GM23248 (cell line): Measurements from ENCODE around the gene MBP. TPM values are rescaled to one million over a fixed set of nuclear protein-coding genes. Genes with fewer than 3 reads are reported as not detected.
"Not testable (repeated sequence)": the region's sequence is repeated elsewhere in the genome, so short reads cannot be mapped to it uniquely, and the experiment has no call there.

Experiments
- DNase-seq: peaks from one replicate; pipeline ENCODE4 v3.0.0-alpha.2; 2015
- H2AFZ ChIP-seq: fragments of 200-600 bp; sonication (generic); 2 replicates; pipeline ENCODE4 v1.6.1; 2016; ENCODE audit warnings: antibody characterized with exemption
- H3F3A ChIP-seq: fragments of 200-600 bp; sonication (generic); 2 replicates; pipeline ENCODE4 v1.6.1; 2016; ENCODE audit warnings: mild to moderate bottlenecking, antibody characterized with exemption, mixed run types; ENCODE audit not compliant: insufficient read depth
- H3K27ac ChIP-seq: fragments of 200-600 bp; sonication (generic); 2 replicates; pipeline ENCODE4 v1.5.1; 2016; ENCODE audit warnings: mild to moderate bottlenecking
- H3K27me3 ChIP-seq: fragments of 200-600 bp; sonication (generic); replicated peaks from 2 replicates; pipeline ENCODE4 v1.6.1; 2016; ENCODE audit warnings: mild to moderate bottlenecking; ENCODE audit not compliant: insufficient read depth
- H3K36me3 ChIP-seq: fragments of 200-600 bp; sonication (generic); 2 replicates; pipeline ENCODE4 v1.6.1; 2016; ENCODE audit warnings: low read depth, mild to moderate bottlenecking
- H3K4me1 ChIP-seq: fragments of 200-600 bp; sonication (generic); 2 replicates; pipeline ENCODE4 v1.6.1; 2016; ENCODE audit warnings: mild to moderate bottlenecking; ENCODE audit not compliant: insufficient read depth
- H3K4me2 ChIP-seq: fragments of 200-600 bp; sonication (generic); one replicate; pipeline ENCODE4 v1.6.1; 2016; ENCODE audit warnings: mild to moderate bottlenecking; ENCODE audit not compliant: unreplicated experiment
- H3K4me3 ChIP-seq: fragments of 200-600 bp; sonication (generic); 2 replicates; pipeline ENCODE4 v1.5.1; 2016; ENCODE audit warnings: mild to moderate bottlenecking
- H3K79me2 ChIP-seq: fragments of 200-600 bp; sonication (generic); 2 replicates; pipeline ENCODE4 v1.6.1; 2016; ENCODE audit warnings: mild to moderate bottlenecking; ENCODE audit not compliant: insufficient read depth
- H3K9ac ChIP-seq: fragments of 200-600 bp; sonication (generic); 2 replicates; pipeline ENCODE4 v1.6.1; 2016; ENCODE audit warnings: mild to moderate bottlenecking
- H3K9me2 ChIP-seq: fragments of 200-600 bp; sonication (generic); 2 replicates; pipeline ENCODE4 v1.6.1; 2016; ENCODE audit warnings: mixed run types, mild to moderate bottlenecking, moderate library complexity; ENCODE audit not compliant: insufficient read depth
- H3K9me3 ChIP-seq: fragments of 200-600 bp; sonication (generic); one replicate; pipeline ENCODE4 v1.6.1; 2017; ENCODE audit warnings: low read depth
- H4K20me1 ChIP-seq: fragments of 200-600 bp; sonication (generic); 2 replicates; pipeline ENCODE4 v1.6.0; 2016; ENCODE audit not compliant: insufficient read depth
- EZH2 ChIP-seq: fragments of 200-600 bp; sonication (generic); IDR thresholded peaks from 2 replicates; pipeline ENCODE4 v1.6.1; 2018; ENCODE audit warnings: antibody characterized with exemption, mild to moderate bottlenecking; ENCODE audit not compliant: insufficient read depth, poor library complexity, severe bottlenecking
- EZH2phosphoT487 ChIP-seq: fragments of 200-600 bp; sonication (generic); IDR thresholded peaks from 2 replicates; pipeline ENCODE4 v1.6.1; 2018; ENCODE audit warnings: antibody characterized with exemption, moderate library complexity, mild to moderate bottlenecking, low read depth; ENCODE audit not compliant: insufficient read depth
- WGBS, 2 experiments: methylation state at CpG; one replicate each; pipeline ENCODE4 v1.1.6; 2015 to 2017; ENCODE audit warnings: low lambda C conversion rate in 2 of 2, low coverage in 1 of 2; ENCODE audit errors: missing lambda C conversion rate in 2 of 2; 5-methylcytosine and 5-hydroxymethylcytosine counted together
- in situ Hi-C: fragments of 300-500 bp; cut with MboI; formaldehyde crosslinking; loops from 2 replicates; pipeline ENCODE4 v1.15.0; 2020
- polyA plus RNA-seq: library from polyadenylated mRNA; unstranded; fragments of >200 nt; fragmentation: Nextera tagmentation; extraction: Ambion mirVana; gene quantifications from 2 replicates; pipeline ENCODE4 v1.2.1, GENCODE V29; 2016
- total RNA-seq: library from RNA; depleted of rRNA; stranded (reverse); fragments of >200 nt; shearing (Covaris generic); gene quantifications from 2 replicates; pipeline ENCODE4 v1.2.3, GENCODE V29; 2014

Gene MBP
- total and polyA plus RNA-seq, 2 experiments from 2014 or later, result 2.2 to 2.9 TPM

- Histone ChIP-seq H2AFZ (no peak overlapping the region), H3K27me3 (peaks cover 32% of the 10 kb centered on the region; the same call in 1 of the 2 replicates), H3K4me2 (no peak overlapping the region), H3K4me3 (no peak overlapping the region), H3K36me3 (no peaks in the 10 kb centered on the region), H3K27ac (no peak overlapping the region), H4K20me1 (no peaks in the 10 kb centered on the region), H3K9me2 (no peaks in the 10 kb centered on the region), H3K9me3 (no peaks in the 10 kb centered on the region), H3K79me2 (no peaks in the 10 kb centered on the region), H3F3A (no peaks in the 10 kb centered on the region), H3K4me1 (no peaks in the 10 kb centered on the region), H3K9ac (no peak overlapping the region)
- 56 to 59% methylated on average over 17 of the region's 17 CpGs for WGBS, 2 experiments
- DNase-seq, result no peak
- in situ Hi-C loops, result loop anchor here (10.0 to 25.0 kb wide), 2 partner anchors 222 to 670 kb away; no protein-coding TSS in a partner anchor
- TF ChIP-seq EZH2, result no peak
These were observed 140.1 kb downstream of the MBP start for GRCh38 chr18:76992226-76993084.

- H3K27me3 ChIP-seq, result peaks cover 21% of the 10 kb centered on the region; the same call in 1 of the 2 replicates
- DNase-seq, result no peak
- no peaks in the 10 kb centered on the region for H3K79me2 ChIP-seq
- no peaks in the 10 kb centered on the region for H3F3A ChIP-seq
- no peaks in the 10 kb centered on the region for H3K36me3 ChIP-seq
- no peak overlapping the region for H3K27ac ChIP-seq
- no peak overlapping the region for H2AFZ ChIP-seq
- no peaks in the 10 kb centered on the region for H3K4me1 ChIP-seq
- H3K4me3 ChIP-seq, result no peak overlapping the region
- no peak overlapping the region for H3K9ac ChIP-seq
- H3K9me2 ChIP-seq, result no peaks in the 10 kb centered on the region
- H3K4me2 ChIP-seq, result no peak overlapping the region
- no peak for TF ChIP-seq EZH2
- TF ChIP-seq EZH2phosphoT487, result no peak
- WGBS, 2 experiments, result 79 to 81% methylated on average over 20 of the region's 20 CpGs
- H4K20me1 ChIP-seq, result no peaks in the 10 kb centered on the region
- in situ Hi-C loops, result loop anchor here (10.0 to 25.0 kb wide), 2 partner anchors 224 to 671 kb away; no protein-coding TSS in a partner anchor
- H3K9me3 ChIP-seq, result no peaks in the 10 kb centered on the region
These were observed 141.4 kb downstream of the MBP start for GRCh38 chr18:76991021-76991688.

GRCh38 chr18:76990343-76991020 is 142.1 kb downstream of the MBP start:
- H3K36me3 ChIP-seq, H3K27ac ChIP-seq, H3F3A ChIP-seq, H3K79me2 ChIP-seq, DNase-seq, H3K4me2 ChIP-seq, H3K9me3 ChIP-seq, H4K20me1 ChIP-seq, H3K9me2 ChIP-seq, H2AFZ ChIP-seq, H3K4me1 ChIP-seq, H3K4me3 ChIP-seq, H3K9ac ChIP-seq: not testable (repeated sequence)
- in situ Hi-C loops, result loop anchor here (10.0 to 25.0 kb wide), 2 partner anchors 224 to 672 kb away; no protein-coding TSS in a partner anchor
- H3K27me3 ChIP-seq, result peaks cover 14% of the 10 kb centered on the region; the same call in 1 of the 2 replicates
- WGBS, 2 experiments, result 73% methylated on average over 8 of the region's 8 CpGs

GRCh38 chr18:76989647-76990190 is 142.9 kb downstream of the MBP start:
- DNase-seq, result no peak
- WGBS, 2 experiments, result 86 to 91% methylated on average over 22 to 28 of the region's 28 CpGs
- H4K20me1 ChIP-seq, result no peaks in the 10 kb centered on the region
- H3K27me3 ChIP-seq, result 0 out of 2 replicates have a peak, but pooled peaks cover 7% of the 10 kb centered on the region
- H3K4me3 ChIP-seq, result no peak overlapping the region
- H3K36me3 ChIP-seq, result no peaks in the 10 kb centered on the region
- no peaks in the 10 kb centered on the region for H3F3A ChIP-seq
- H3K9me3 ChIP-seq, result no peaks in the 10 kb centered on the region
- TF ChIP-seq EZH2, result no peak
- TF ChIP-seq EZH2phosphoT487, result no peak
- in situ Hi-C loops, result loop anchor here (10.0 to 25.0 kb wide), 2 partner anchors 225 to 673 kb away; no protein-coding TSS in a partner anchor
- no peak overlapping the region for H3K27ac ChIP-seq
- no peaks in the 10 kb centered on the region for H3K4me1 ChIP-seq
- H2AFZ ChIP-seq, result no peak overlapping the region
- H3K9me2 ChIP-seq, result no peaks in the 10 kb centered on the region
- H3K9ac ChIP-seq, result no peak overlapping the region
- no peak overlapping the region for H3K4me2 ChIP-seq
- H3K79me2 ChIP-seq, result no peaks in the 10 kb centered on the region
